IPS-18c (cell line): ENCODE data around the gene HIVEP3.
"Not testable (repeated sequence)": the region's sequence is repeated elsewhere in the genome, so short reads cannot be mapped to it uniquely, and the experiment has no call there.

Experiments used
- H3K4me3 ChIP-seq: 2 replicates; pipeline ENCODE4 v1.7.0; 2013; ENCODE audit warnings: low read depth, mild to moderate bottlenecking, low read length, moderate library complexity; ENCODE audit not compliant: insufficient read depth
- H3K9me3 ChIP-seq: one replicate; pipeline ENCODE4 v1.6.1; 2013; ENCODE audit warnings: mild to moderate bottlenecking, low read length, moderate library complexity; ENCODE audit not compliant: control insufficient read depth, insufficient read depth

Gene HIVEP3

DNA sequence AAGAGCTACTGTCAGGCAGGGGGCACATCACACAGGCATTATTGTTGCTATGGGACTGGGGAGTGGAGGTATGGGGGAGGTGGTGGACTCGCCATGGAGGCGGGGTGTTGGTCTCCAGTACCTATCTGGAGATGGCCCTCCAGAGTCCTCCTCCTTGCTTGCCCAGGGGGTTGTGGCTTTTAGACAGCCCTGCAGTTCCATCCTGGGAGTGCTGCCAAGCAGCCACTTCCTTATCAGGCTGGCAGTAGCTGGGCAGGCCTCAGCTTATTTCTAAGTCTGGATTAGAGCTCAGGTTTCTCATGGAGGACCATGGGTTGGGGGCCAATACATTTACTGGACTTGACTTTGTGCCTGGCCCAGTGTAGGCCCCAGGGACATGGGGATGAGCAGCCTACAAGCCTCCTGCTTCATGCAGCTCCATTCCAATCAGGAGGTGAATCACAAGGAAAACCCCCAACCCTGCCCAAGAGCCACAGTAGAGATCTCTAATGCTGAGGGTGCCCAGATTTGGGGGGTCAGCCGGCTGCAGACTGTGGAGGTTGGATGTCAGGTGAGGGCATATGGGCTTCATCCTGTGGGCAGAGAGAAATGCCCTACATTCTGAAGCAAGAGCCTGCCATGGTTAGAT, 223.5 kb downstream of the HIVEP3 start:
- no peak overlapping the region for H3K4me3 ChIP-seq
- H3K9me3 ChIP-seq = no peaks in the 10 kb centered on the region

DNA sequence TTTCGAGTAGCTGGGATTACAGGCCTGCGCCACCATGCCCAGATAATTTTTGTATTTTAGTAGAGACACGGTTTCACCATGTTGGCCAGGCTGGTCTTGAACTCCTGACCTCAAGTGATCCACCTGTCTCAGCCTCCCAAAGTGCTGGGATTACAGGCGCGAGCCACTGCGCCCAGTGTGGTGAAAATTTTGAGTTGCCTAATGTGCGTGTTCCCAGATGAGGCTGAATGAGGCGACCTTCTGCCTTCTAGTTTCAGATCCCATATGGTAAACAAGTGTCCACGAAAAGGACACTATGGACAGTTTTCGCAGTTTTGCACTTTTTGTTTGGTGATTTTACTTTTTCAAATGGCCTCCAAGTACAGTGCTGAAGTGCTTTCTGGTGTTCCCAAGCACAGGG, 226.8 kb downstream of the HIVEP3 start:
- H3K4me3 ChIP-seq, H3K9me3 ChIP-seq: not testable (repeated sequence)

GRCh38 chr1:41691424-41691823, 227.3 kb downstream of the HIVEP3 start:
- no peak overlapping the region for H3K4me3 ChIP-seq
- H3K9me3 ChIP-seq = no peaks in the 10 kb centered on the region

GRCh38 chr1:41690331-41690730, 228.4 kb downstream of the HIVEP3 start:
- Histone ChIP-seq H3K9me3 (no peaks in the 10 kb centered on the region), H3K4me3 (no peak overlapping the region)

- H3K4me3 ChIP-seq = no peak overlapping the region
These were observed 229.2 kb downstream of the HIVEP3 start for GRCh38 chr1:41689558-41689981.

DNA sequence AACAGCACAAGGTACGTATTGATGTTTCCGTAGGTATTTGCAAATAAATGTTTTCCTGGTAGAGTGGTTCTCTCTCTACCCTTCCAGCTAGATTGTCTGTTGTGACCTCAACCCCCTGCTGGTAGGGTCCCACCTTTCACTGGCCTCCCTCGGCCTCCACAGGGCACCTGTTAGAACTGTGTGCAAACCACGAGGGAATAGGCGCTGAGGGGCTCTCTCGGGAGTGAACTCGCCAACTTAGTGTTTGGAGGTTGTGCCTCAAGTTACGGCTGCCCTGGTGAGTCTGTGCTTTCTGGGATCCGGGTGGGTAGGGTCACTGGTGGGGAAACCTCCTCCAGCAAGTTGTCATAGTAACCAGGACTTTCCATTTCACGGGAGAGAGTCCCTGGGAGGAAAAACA, 229.6 kb downstream of the HIVEP3 start:
- Histone ChIP-seq H3K4me3 (no peak overlapping the region), H3K9me3 (no peaks in the 10 kb centered on the region)

More at GRCh38 chr1:41689558-41689981, 229.2 kb downstream of the HIVEP3 start:
- no peaks in the 10 kb centered on the region for H3K9me3 ChIP-seq

GRCh38 chr1:41687007-41687406, 231.7 kb downstream of the HIVEP3 start:
- H3K9me3 ChIP-seq = no peaks in the 10 kb centered on the region

GRCh38 chr1:41683681-41684500, 234.8 kb downstream of the HIVEP3 start:
- Histone ChIP-seq H3K9me3 (no peaks in the 10 kb centered on the region), H3K4me3 (no peak overlapping the region)

More at GRCh38 chr1:41687007-41687406, 231.7 kb downstream of the HIVEP3 start:
- H3K4me3 ChIP-seq = no peak overlapping the region

DNA sequence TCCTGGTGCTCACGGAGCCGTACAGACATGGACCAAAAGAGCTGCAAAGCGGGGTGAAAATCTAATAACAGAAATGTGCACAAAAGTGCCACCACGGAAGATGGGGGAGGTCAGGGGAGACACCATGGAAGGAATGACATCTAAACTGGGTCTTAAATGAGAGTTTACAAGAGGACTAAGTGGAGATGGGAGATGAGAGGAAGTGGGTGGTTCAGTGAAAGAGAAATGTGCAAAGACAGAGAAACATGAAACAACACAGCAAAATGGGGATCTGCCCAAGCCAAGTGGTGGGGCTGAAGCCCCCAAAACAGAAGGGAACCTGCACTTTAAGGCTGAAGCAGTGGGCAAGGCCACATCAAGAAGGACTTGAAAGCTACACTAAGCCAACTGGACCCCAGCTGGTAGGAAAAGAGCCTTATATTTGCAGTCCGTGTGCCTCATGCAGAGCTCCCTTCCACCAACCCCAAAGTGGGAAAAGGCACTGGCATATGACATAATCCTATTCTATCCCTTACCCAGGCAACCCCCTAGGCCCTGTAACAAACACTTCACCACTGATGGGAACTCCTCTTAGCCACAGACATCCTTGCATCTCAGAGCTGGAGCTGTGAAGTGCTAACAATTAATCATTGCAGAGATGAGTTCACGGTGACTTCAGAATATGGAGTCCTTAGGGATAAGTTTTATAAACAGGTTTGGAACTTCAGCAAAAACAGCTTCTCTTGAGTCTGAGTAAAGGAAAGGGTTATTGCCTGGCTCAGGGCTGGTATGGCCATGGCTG, 235.7 kb downstream of the HIVEP3 start:
- Histone ChIP-seq H3K9me3 (no peaks in the 10 kb centered on the region), H3K4me3 (no peak overlapping the region)

DNA sequence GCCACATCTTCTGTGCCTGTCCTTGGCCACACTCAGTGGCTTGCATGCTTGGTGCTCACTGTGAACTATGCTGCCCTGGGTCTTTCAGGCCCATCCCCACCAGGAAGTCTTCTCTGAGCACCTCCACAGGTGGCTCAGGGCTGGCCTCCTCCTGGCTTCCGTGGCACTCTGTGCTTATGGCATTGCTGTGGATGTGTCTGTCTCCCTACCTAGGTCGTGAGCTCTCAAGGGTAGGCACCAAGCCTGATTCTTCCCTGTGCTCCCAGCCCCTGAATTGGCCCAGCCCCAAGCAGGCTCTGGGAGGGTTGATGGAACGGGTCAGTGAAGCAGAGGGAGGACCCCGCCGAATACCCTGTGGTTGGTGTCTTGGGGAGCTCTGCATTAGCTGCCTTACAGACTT, 236.6 kb downstream of the HIVEP3 start:
- Histone ChIP-seq H3K4me3 (no peak overlapping the region), H3K9me3 (no peaks in the 10 kb centered on the region)

DNA sequence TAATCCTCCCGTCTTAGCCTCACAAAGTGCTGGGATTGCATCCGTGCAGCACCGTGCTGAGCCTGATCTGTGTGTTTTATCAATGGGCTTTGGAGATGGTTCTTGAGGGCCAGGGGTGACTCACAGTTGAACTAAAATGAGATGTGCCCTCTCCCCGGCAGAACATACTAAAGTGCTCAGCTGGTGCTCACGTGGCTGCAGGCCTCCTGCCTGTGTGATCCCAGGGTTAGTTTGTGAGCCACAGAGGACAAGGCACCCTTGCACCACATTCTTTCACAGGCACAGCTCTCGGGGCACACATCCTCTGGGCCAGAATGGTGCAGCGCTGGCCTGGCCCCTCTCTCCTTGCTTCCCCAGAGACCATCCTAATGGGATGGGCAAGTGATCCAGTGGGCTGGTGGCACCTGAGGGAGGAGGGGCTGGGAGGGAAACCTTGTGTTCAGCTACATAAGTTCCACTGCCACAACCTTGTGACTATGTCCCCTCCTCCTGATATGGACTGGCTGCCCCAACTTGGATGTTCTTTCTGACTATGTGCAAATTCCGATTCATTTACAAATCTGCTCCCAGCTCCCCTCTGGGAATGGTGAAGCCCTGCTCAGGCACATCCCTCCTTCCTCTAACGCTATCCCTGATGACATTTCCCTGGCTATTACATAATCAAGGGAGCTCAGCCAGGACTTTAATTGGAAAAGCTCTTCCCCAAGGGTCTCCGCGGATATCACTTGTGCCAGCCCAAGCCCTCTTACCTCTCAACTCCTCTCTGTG, 237.2 kb downstream of the HIVEP3 start:
- no peaks in the 10 kb centered on the region for H3K9me3 ChIP-seq
- H3K4me3 ChIP-seq = no peak overlapping the region

GRCh38 chr1:41679994-41680393, 238.7 kb downstream of the HIVEP3 start:
- no peaks in the 10 kb centered on the region for H3K9me3 ChIP-seq
- H3K4me3 ChIP-seq = no peak overlapping the region

DNA sequence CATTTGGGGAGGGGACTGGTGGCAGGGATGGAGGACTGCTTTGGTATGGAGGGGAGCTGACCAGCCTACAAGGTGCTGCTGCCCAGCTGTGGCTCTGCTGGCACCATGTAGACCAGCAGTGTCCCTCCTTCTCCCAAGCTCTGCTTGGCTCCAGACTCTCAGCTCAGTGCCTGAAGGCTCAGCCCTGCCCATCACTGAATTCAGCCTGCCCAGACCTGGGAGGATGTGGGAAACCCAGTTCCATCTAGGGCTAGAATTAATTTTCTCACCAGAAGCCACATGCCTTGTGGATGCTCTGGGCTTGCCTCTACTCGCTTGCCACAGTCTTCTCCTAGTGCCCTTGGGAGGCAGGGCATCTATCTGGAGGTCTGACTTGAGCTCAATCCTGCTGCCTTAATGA, 239.2 kb downstream of the HIVEP3 start:
- no peak overlapping the region for H3K4me3 ChIP-seq
- H3K9me3 ChIP-seq = no peaks in the 10 kb centered on the region

GRCh38 chr1:41678111-41678878, 240.4 kb downstream of the HIVEP3 start:
- H3K9me3 ChIP-seq = no peaks in the 10 kb centered on the region
- H3K4me3 ChIP-seq = no peak overlapping the region

DNA sequence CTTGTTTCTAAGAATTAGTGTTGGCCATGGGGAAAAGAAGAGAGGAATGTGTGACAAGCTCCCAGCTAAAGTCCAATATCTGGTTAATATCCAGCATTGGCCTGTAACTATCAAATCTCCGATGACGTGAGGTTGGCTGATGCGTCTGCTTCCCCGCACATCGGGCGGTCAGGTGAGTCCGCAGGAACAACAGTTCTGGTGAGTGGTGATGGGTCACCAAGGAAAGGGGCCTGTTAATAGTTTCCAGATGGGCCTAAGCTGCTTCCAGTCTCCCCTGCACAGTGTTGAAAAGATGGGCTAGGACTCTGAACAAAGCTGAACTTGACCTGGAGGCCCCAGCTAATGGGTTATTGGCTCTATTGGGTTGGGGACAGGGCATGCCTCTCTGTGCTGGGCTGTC, 241.1 kb downstream of the HIVEP3 start:
- Histone ChIP-seq H3K4me3 (no peak overlapping the region), H3K9me3 (no peaks in the 10 kb centered on the region)

DNA sequence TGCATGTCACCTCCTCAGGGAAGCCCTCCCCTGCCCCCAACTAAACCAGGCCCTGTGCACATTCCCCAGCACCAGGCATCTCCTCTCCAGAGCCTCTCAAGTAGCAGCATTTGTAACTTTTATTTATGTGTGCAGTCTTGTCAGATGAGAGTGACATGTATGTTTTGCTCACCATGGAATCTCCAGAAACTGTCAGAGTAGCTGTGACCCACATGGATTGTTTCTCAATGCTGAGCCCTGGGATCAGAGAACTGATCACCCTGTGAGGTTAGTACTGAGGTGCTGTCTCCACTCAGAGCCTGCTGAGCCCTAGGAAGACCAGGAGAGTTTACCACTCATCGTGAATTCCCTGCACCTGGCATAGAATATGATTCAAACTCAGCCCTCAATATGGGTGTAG, 243.3 kb downstream of the HIVEP3 start:
- Histone ChIP-seq H3K4me3 (no peak overlapping the region), H3K9me3 (no peaks in the 10 kb centered on the region)

GRCh38 chr1:41674522-41674921, 244.2 kb downstream of the HIVEP3 start:
- Histone ChIP-seq H3K9me3 (no peaks in the 10 kb centered on the region), H3K4me3 (no peak overlapping the region)
